HepG2 (cell line): ENCODE data around the gene SLC4A2. TPM values are rescaled to one million over a fixed set of nuclear protein-coding genes. Genes with fewer than 3 reads are reported as not detected.

Source experiments
- ATAC-seq: fragments of 200-7000 bp; cut with Tn5 transposase; 3 replicates; pipeline ENCODE4 v1.9.1; 2020; ENCODE audit warnings: mild to moderate bottlenecking, moderate library complexity
- BruUV-seq: library from RNA; stranded (reverse); fragments of 400-500 nt; replicated peaks from 2 replicates; lab custom pipeline; 2021; lab: Mats Ljungman, UMichigan
- CTCF ChIA-PET: fragments of 300-600 bp; formaldehyde crosslinking; extraction: SDS; loops from one replicate; lab custom pipeline; 2021; ENCODE audit warnings: low total read pairs, inconsistent platforms, low intra/inter-chr PET ratio; lab: Yijun Ruan, JAX
- POLR2A ChIA-PET: fragments of 350-600 bp; sonication (Branson Sonifier 250); formaldehyde crosslinking; loops from one replicate; lab custom pipeline; 2020; ENCODE audit warnings: antibody characterized with exemption, inconsistent platforms; lab: Yijun Ruan, JAX
- DNase-seq: peaks from one replicate; pipeline ENCODE4 v3.0.0-alpha.2; 2015; ENCODE audit warnings: low spot score
- FAIRE-seq: peaks from 3 replicates; lab custom pipeline; 2011; peaks lifted over from hg19 to GRCh38; lab: Jason Lieb, UNC
- H2AFZ ChIP-seq: one replicate; pipeline ENCODE4 v1.6.1; 2011; ENCODE audit warnings: low read length, inconsistent platforms
- H3K27ac ChIP-seq: fragments of 300-600 bp; 3 replicates; pipeline ENCODE4 v1.8.0; 2011; ENCODE audit warnings: mixed run types, mild to moderate bottlenecking, mixed read lengths, low read length, inconsistent platforms; ENCODE audit not compliant: insufficient read depth; ENCODE audit errors: extremely low read length
- H3K27me3 ChIP-seq, 2 experiments: fragments of 200-600 bp in 1 of 2; 2 replicates in 1 of 2; 3 replicates in 1 of 2; pipeline versions ENCODE4 v1.6.0 to v1.8.0; 2011; ENCODE audit warnings: low read length in 2 of 2, mild to moderate bottlenecking in 2 of 2, moderate library complexity in 2 of 2, inconsistent platforms in 1 of 2; ENCODE audit not compliant: insufficient read depth in 2 of 2, control insufficient read depth in 1 of 2
- H3K36me3 ChIP-seq, 2 experiments: fragments of 200-600 bp in 1 of 2; replicated peaks in 1 of 2; 2 replicates in 1 of 2; 3 replicates in 1 of 2; pipeline versions ENCODE4 v1.5.1 to v1.8.0; 2011; ENCODE audit warnings: low read length in 2 of 2, inconsistent platforms in 1 of 2; ENCODE audit not compliant: insufficient read depth in 2 of 2, control insufficient read depth in 1 of 2
- H3K4me1 ChIP-seq: 2 replicates; pipeline ENCODE4 v1.5.1; 2012; ENCODE audit warnings: low read length, inconsistent platforms; ENCODE audit not compliant: insufficient read depth
- H3K4me2 ChIP-seq: 2 replicates; pipeline ENCODE4 v1.6.0; 2011; ENCODE audit warnings: low read depth, low read length, inconsistent platforms
- H3K4me3 ChIP-seq, 3 experiments: fragments of 200-600 bp in 1 of 3; sonication (generic), shearing (Covaris generic) in 1 of 3; replicated peaks in 1 of 3; 2 replicates each; pipeline ENCODE4 v1.5.1; 2011 to 2016; ENCODE audit warnings: low read length in 3 of 3, inconsistent platforms in 2 of 3, low read depth in 2 of 3, mild to moderate bottlenecking in 2 of 3, control low read depth in 1 of 3, mixed read lengths in 1 of 3; ENCODE audit not compliant: insufficient read depth in 1 of 3
- H3K79me2 ChIP-seq: one replicate; pipeline ENCODE4 v1.6.1; 2011; ENCODE audit warnings: low read length, inconsistent platforms; ENCODE audit not compliant: insufficient read depth
- H3K9ac ChIP-seq: 2 replicates; pipeline ENCODE4 v1.6.0; 2011; ENCODE audit warnings: mild to moderate bottlenecking, low read depth, low read length, inconsistent platforms; ENCODE audit not compliant: insufficient read depth
- H3K9me3 ChIP-seq: 2 replicates; pipeline ENCODE4 v1.5.1; 2012; ENCODE audit warnings: mild to moderate bottlenecking, low read length
- H4K20me1 ChIP-seq: 2 replicates; pipeline ENCODE4 v1.6.0; 2011; ENCODE audit warnings: inconsistent platforms, mild to moderate bottlenecking, low read length, moderate library complexity; ENCODE audit not compliant: insufficient read depth
- ZNF318 ChIP-seq: sonication (generic); formaldehyde crosslinking; IDR thresholded peaks from 2 replicates; pipeline ENCODE4 v1.4.0; 2020; ENCODE audit warnings: mild to moderate bottlenecking, missing genetic modification reagents
- ZNF562 ChIP-seq: sonication (generic); formaldehyde crosslinking; IDR thresholded peaks from 2 replicates; pipeline ENCODE4 v1.8.0; 2022; ENCODE audit warnings: missing genetic modification reagents, borderline replicate concordance
- WGBS: methylation state at CpG from one replicate; pipeline ENCODE4 v1.1.6; 2017; ENCODE audit warnings: low lambda C conversion rate; 5-methylcytosine and 5-hydroxymethylcytosine counted together
- in situ Hi-C: cut with HindIII; loops from 2 replicates; pipeline ENCODE4 v1.10.0; 2017; ENCODE audit warnings: low pct_unique_long_range_greater_than_20kb; ENCODE audit not compliant: extremely low pct_ligation_motif_present
- intact Hi-C: fragments of 100-400 bp; cut with micrococcal nuclease; formaldehyde crosslinking; loops from one replicate; pipeline ENCODE4 v1.10.0; 2022; ENCODE audit not compliant: unreplicated experiment
- polyA plus RNA-seq, 8 experiments: library from polyadenylated mRNA; depleted of rRNA in 3 of 8; stranded (reverse) in 7 of 8; unstranded in 1 of 8; fragments of >200 nt; fragmentation: Illumina TruSeq in 4 of 8; extraction: Trizol in 4 of 8; gene quantifications; 2 replicates each; pipeline versions ENCODE4 v1.2.1 to v1.2.3, GENCODE V29; 2011 to 2016; ENCODE audit warnings: low read depth in 4 of 8, missing spikeins in 1 of 8, mixed read lengths in 1 of 8; ENCODE audit not compliant: insufficient read depth in 1 of 8
- total RNA-seq, 5 experiments: library from RNA; depleted of rRNA; stranded (reverse); fragments of >200 nt; fragmentation: Illumina TruSeq; extraction: Trizol; gene quantifications; 2 replicates each; pipeline ENCODE4 v1.2.3, GENCODE V29; 2016; ENCODE audit warnings: low read depth in 1 of 5

SLC4A2 gene
- total and polyA plus RNA-seq, 2 of the 13 experiments (the other 11 are each of a cell fraction or from before 2014, with no cell fraction given) = 51.9 to 73.4 TPM

GRCh38 chr7:151077705-151078232, 18.4 kb downstream of the SLC4A2 start:
- CTCF ChIA-PET = no interaction called here
- H4K20me1 ChIP-seq = no peaks in the 10 kb centered on the region
- in situ Hi-C loops = no loop called here
- peaks cover 11 to 28% of the 10 kb centered on the region in 2 experiments for H3K36me3 ChIP-seq
- no peak overlapping the region for H3K4me2 ChIP-seq
- DNase-seq = no peak
- no peak for ATAC-seq
- intact Hi-C loops = no loop called here
- WGBS = 90% methylated on average over 9 of the region's 10 CpGs
- H3K79me2 ChIP-seq = peaks cover 33% of the 10 kb centered on the region
- no peak overlapping the region for H3K27ac ChIP-seq
- H3K9me3 ChIP-seq = no peaks in the 10 kb centered on the region
- no peak overlapping the region for H3K9ac ChIP-seq
- no peak overlapping the region for H2AFZ ChIP-seq
- peaks cover 23% of the 10 kb centered on the region for H3K4me1 ChIP-seq
- no peak for TF ChIP-seq ZNF562 (CRISPR knock-in tag)
- TF ChIP-seq ZNF318 (CRISPR knock-in tag) = 0 out of 2 replicates have a peak, but pooled peaks have one; percentile 66
- BruUV-seq = no TSS peak
- POLR2A ChIA-PET = interaction anchor here (1.0 to 5.4 kb wide), 5 partner anchors 10 to 49 kb away, joined by 3 to 60 read pairs (median 4); partner anchors contain the start of genes ABCB8 and SLC4A2
- no peaks in the 10 kb centered on the region; a peak in 1 of 5 replicates for H3K27me3 ChIP-seq
- FAIRE-seq = no peak
- H3K4me3 ChIP-seq = no peak overlapping the region
